K562 (cell line): ENCODE results near the gene HRCT1. TPM values are rescaled to one million over a fixed set of nuclear protein-coding genes. Genes with fewer than 3 reads are reported as not detected.

Experiments used
- ARID1B ChIP-seq: fragments of 450-650 bp; IDR thresholded peaks from 2 replicates; pipeline ENCODE4 v1.6.1; 2016; ENCODE audit warnings: antibody characterized with exemption, mild to moderate bottlenecking, inconsistent platforms
- CBFA2T2 ChIP-seq: fragments of 450-650 bp; conservative IDR thresholded peaks from 2 replicates; pipeline ENCODE4 v1.6.1; 2017; ENCODE audit warnings: mild to moderate bottlenecking
- CBX1 ChIP-seq: sonication (generic); IDR thresholded peaks from 2 replicates; pipeline ENCODE4 v1.6.1; 2016; ENCODE audit warnings: antibody characterized with exemption, low read depth, mild to moderate bottlenecking
- ETS2 ChIP-seq: IDR thresholded peaks from 2 replicates; pipeline ENCODE4 v1.6.1; 2016; ENCODE audit warnings: borderline replicate concordance, missing genetic modification characterization, mild to moderate bottlenecking, moderate library complexity, missing compliant biosample characterization; ENCODE audit not compliant: poor library complexity, severe bottlenecking
- HLTF ChIP-seq: fragments of 450-650 bp; IDR thresholded peaks from 2 replicates; pipeline ENCODE4 v1.6.1; 2016
- MEF2A ChIP-seq: IDR thresholded peaks from 2 replicates; pipeline ENCODE4 v1.6.1; 2011; ENCODE audit warnings: low read depth, mild to moderate bottlenecking, low read length, moderate library complexity; ENCODE audit not compliant: control insufficient read depth
- MTA3 ChIP-seq: fragments of 450-650 bp; formaldehyde crosslinking; IDR thresholded peaks from 2 replicates; pipeline ENCODE4 v1.6.1; 2017; ENCODE audit warnings: mild to moderate bottlenecking, borderline replicate concordance
- PHTF2 ChIP-seq: fragments of 250-450 bp; sonication (Bioruptor Pico); IDR thresholded peaks from 2 replicates; pipeline ENCODE4 v1.5.0; 2021; ENCODE audit warnings: mild to moderate bottlenecking
- POLR2A ChIP-seq: fragments of 450-650 bp; conservative IDR thresholded peaks from 2 replicates; pipeline ENCODE4 v1.6.1; 2016
- POLR2G ChIP-seq: fragments of 200-400 bp; formaldehyde crosslinking; IDR thresholded peaks from 2 replicates; pipeline ENCODE4 v1.6.1; 2017; ENCODE audit warnings: low read depth, mild to moderate bottlenecking, antibody characterized with exemption, low read length, moderate library complexity
- PTRF ChIP-seq: fragments of 450-650 bp; IDR thresholded peaks from 2 replicates; pipeline ENCODE4 v1.6.1; 2016; ENCODE audit warnings: mild to moderate bottlenecking, missing genetic modification characterization, missing compliant biosample characterization
- RBM22 ChIP-seq: fragments of 200-400 bp; formaldehyde crosslinking; IDR thresholded peaks from 2 replicates; pipeline ENCODE4 v1.6.1; 2018; ENCODE audit warnings: low read length, low read depth; ENCODE audit not compliant: poor library complexity, severe bottlenecking
- RNF2 ChIP-seq: sonication (generic); IDR thresholded peaks from 2 replicates; pipeline ENCODE4 v1.6.1; 2016
- SLC30A9 ChIP-seq: fragments of 250-450 bp; sonication (Bioruptor Pico); IDR thresholded peaks from 2 replicates; pipeline ENCODE4 v1.8.0; 2022; ENCODE audit warnings: mild to moderate bottlenecking, moderate library complexity
- SMAD3 ChIP-seq: fragments of 450-650 bp; formaldehyde crosslinking; conservative IDR thresholded peaks from 2 replicates; pipeline ENCODE4 v1.4.0; 2020; ENCODE audit warnings: mild to moderate bottlenecking
- SP1 ChIP-seq: sonication (generic); formaldehyde crosslinking; IDR thresholded peaks from 2 replicates; pipeline ENCODE4 v1.8.1; 2022; ENCODE audit warnings: mild to moderate bottlenecking, missing genetic modification reagents
- TAF15 ChIP-seq: fragments of 200-400 bp; formaldehyde crosslinking; IDR thresholded peaks from 2 replicates; pipeline ENCODE4 v1.6.1; 2017; ENCODE audit warnings: mild to moderate bottlenecking, low read depth, low read length, moderate library complexity
- TAL1 ChIP-seq: fragments of 450-650 bp; IDR thresholded peaks from 2 replicates; pipeline ENCODE4 v1.6.1; 2016; ENCODE audit warnings: mild to moderate bottlenecking
- TCF7 ChIP-seq: sonication (generic); IDR thresholded peaks from 2 replicates; pipeline ENCODE4 v1.6.1; 2016; ENCODE audit warnings: antibody characterized with exemption, borderline replicate concordance
- ZFX ChIP-seq: sonication (generic); formaldehyde crosslinking; IDR thresholded peaks from 2 replicates; pipeline ENCODE4 v1.8.0; 2022; ENCODE audit warnings: mild to moderate bottlenecking, missing genetic modification reagents, moderate library complexity
- ZNF133 ChIP-seq: fragments of 250-450 bp; sonication (Bioruptor Pico); IDR thresholded peaks from 2 replicates; pipeline ENCODE4 v1.4.0; 2020; ENCODE audit warnings: mild to moderate bottlenecking
- ZNF583 ChIP-seq: fragments of 250-450 bp; sonication (Bioruptor Pico); IDR thresholded peaks from 2 replicates; pipeline ENCODE4 v1.4.0; 2020
- ZNF766 ChIP-seq: fragments of 200-800 bp; sonication (Bioruptor generic); conservative IDR thresholded peaks from 2 replicates; pipeline ENCODE4 v1.6.1; 2016; ENCODE audit warnings: missing genetic modification characterization, missing compliant biosample characterization
- polyA plus RNA-seq, 8 experiments: library from polyadenylated mRNA; depleted of rRNA in 4 of 8; stranded (reverse) in 5 of 8; unstranded in 3 of 8; fragments of >200 nt; fragmentation: Nextera tagmentation in 2 of 8; fragmentation: Illumina TruSeq in 1 of 8; extraction: Ambion mirVana in 2 of 8; extraction: Trizol in 1 of 8; gene quantifications; 2 replicates each; pipeline versions ENCODE4 v1.2.1 to v1.2.3, GENCODE V29; 2011 to 2014; ENCODE audit warnings: inconsistent platforms in 1 of 8, missing spikeins in 1 of 8
- total RNA-seq, 7 experiments: library from RNA; depleted of rRNA in 6 of 7; stranded (reverse); fragments of >200 nt in 6 of 7; fragmentation: Illumina TruSeq in 2 of 7; extraction: Trizol in 2 of 7; gene quantifications; 2 replicates each; pipeline versions ENCODE4 v1.2.1 to v1.2.3, GENCODE V29; 2011 to 2021; ENCODE audit warnings: low replicate concordance in 1 of 7
- TF ChIP-seq, protein P1 (sequence below): fragments of 450-650 bp; IDR thresholded peaks from 2 replicates; pipeline ENCODE4 v1.6.1; 2016
- TF ChIP-seq, protein P2 (sequence below), 2 experiments: fragments of 450-650 bp; conservative IDR thresholded peaks; 2 replicates each; pipeline ENCODE4 v1.6.1; 2017; ENCODE audit warnings: mild to moderate bottlenecking in 2 of 2, moderate library complexity in 2 of 2
- TF ChIP-seq, protein P3 (sequence below): IDR thresholded peaks from 2 replicates; pipeline ENCODE4 v1.6.1; 2014; ENCODE audit warnings: antibody characterized with exemption
- TF ChIP-seq, protein P4 (sequence below): sonication (generic); formaldehyde crosslinking; IDR thresholded peaks from 2 replicates; pipeline ENCODE4 v1.8.1; 2022; ENCODE audit warnings: missing genetic modification reagents

The HRCT1 gene
- total and polyA plus RNA-seq, 9 of the 15 experiments (the other 6 are each of a cell fraction or from before 2014, with no cell fraction given): 0.40 TPM; not detected in 8

DNA sequence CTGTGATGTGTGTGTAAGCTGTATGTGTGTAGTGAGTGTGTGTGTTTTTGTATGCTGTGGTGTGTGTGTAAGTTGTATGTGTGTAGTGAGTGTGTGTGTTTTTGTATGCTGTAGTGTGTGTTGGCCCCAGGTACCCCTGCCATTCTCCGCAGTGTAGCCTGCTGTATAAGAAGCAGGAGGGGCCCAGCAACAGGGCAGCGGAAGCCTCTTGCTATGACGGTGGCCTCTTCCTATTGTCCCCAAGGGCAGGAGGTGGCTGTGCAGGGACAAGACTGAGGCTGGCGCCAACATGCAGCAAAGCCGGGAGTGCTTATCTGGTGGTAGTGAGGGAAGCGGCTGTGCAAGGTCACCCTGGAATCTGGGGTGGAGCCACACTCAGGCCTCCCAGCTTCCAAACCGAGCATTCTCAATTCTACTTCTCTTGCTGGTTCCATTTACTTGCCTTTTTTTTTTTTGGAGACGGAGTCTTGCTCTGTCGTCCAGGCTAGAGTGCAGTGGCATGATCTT lies 8.4 kb downstream of the HRCT1 start (continued):
- TF ChIP-seq RBM22: no peak
- TF ChIP-seq PHTF2 (CRISPR knock-in tag): no peak
- TF ChIP-seq SP1 (CRISPR knock-in tag): peak; percentile 33; the same call in 1 of the 2 replicates
- 0 out of 2 replicates have a peak, but pooled peaks have one; percentile 39 for TF ChIP-seq SMAD3 (CRISPR knock-in tag)
- TF ChIP-seq, protein P1, sequence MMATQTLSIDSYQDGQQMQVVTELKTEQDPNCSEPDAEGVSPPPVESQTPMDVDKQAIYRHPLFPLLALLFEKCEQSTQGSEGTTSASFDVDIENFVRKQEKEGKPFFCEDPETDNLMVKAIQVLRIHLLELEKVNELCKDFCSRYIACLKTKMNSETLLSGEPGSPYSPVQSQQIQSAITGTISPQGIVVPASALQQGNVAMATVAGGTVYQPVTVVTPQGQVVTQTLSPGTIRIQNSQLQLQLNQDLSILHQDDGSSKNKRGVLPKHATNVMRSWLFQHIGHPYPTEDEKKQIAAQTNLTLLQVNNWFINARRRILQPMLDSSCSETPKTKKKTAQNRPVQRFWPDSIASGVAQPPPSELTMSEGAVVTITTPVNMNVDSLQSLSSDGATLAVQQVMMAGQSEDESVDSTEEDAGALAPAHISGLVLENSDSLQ: no peak
- TF ChIP-seq SLC30A9: no peak
- TF ChIP-seq ZFX (CRISPR knock-in tag): peak; percentile 33
- no peak for TF ChIP-seq TAF15
- peak; percentile 38; the same call in 1 of the 2 replicates for TF ChIP-seq ZNF583 (CRISPR knock-in tag)
- no peak for TF ChIP-seq ETS2
- TF ChIP-seq ARID1B: peak; percentile 72
- no peak for TF ChIP-seq ZNF133 (CRISPR knock-in tag)
- TF ChIP-seq POLR2G: peak; percentile 56
- no peak for TF ChIP-seq PTRF
- peak; percentile 80; the same call in 1 of the 2 replicates for TF ChIP-seq ZNF766 (CRISPR knock-in tag)
- 0 out of 2 replicates have a peak, but pooled peaks have one; percentile 4 for TF ChIP-seq MEF2A
- TF ChIP-seq, protein P2, sequence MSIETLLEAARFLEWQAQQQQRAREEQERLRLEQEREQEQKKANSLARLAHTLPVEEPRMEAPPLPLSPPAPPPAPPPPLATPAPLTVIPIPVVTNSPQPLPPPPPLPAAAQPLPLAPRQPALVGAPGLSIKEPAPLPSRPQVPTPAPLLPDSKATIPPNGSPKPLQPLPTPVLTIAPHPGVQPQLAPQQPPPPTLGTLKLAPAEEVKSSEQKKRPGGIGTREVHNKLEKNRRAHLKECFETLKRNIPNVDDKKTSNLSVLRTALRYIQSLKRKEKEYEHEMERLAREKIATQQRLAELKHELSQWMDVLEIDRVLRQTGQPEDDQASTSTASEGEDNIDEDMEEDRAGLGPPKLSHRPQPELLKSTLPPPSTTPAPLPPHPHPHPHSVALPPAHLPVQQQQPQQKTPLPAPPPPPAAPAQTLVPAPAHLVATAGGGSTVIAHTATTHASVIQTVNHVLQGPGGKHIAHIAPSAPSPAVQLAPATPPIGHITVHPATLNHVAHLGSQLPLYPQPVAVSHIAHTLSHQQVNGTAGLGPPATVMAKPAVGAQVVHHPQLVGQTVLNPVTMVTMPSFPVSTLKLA (conservative IDR thresholded peaks at IDR 0.05): 0 out of 4 replicates have a peak, but pooled peaks of 1 of the 2 experiments have one; percentile 30
- no peak for TF ChIP-seq TCF7
- TF ChIP-seq CBFA2T2: 0 out of 2 replicates have a peak, but pooled peaks have one; percentile 13
- TF ChIP-seq, protein P3, sequence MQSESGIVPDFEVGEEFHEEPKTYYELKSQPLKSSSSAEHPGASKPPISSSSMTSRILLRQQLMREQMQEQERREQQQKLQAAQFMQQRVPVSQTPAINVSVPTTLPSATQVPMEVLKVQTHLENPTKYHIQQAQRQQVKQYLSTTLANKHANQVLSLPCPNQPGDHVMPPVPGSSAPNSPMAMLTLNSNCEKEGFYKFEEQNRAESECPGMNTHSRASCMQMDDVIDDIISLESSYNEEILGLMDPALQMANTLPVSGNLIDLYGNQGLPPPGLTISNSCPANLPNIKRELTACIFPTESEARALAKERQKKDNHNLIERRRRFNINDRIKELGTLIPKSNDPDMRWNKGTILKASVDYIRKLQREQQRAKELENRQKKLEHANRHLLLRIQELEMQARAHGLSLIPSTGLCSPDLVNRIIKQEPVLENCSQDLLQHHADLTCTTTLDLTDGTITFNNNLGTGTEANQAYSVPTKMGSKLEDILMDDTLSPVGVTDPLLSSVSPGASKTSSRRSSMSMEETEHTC: no peak
- TF ChIP-seq TAL1: 0 out of 2 replicates have a peak, but pooled peaks have one; percentile 24
- peak; percentile 50; the same call in 1 of the 2 replicates for TF ChIP-seq MTA3
- TF ChIP-seq, protein P4, sequence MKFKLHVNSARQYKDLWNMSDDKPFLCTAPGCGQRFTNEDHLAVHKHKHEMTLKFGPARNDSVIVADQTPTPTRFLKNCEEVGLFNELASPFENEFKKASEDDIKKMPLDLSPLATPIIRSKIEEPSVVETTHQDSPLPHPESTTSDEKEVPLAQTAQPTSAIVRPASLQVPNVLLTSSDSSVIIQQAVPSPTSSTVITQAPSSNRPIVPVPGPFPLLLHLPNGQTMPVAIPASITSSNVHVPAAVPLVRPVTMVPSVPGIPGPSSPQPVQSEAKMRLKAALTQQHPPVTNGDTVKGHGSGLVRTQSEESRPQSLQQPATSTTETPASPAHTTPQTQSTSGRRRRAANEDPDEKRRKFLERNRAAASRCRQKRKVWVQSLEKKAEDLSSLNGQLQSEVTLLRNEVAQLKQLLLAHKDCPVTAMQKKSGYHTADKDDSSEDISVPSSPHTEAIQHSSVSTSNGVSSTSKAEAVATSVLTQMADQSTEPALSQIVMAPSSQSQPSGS (CRISPR knock-in tag): no peak
- TF ChIP-seq RNF2: peak; percentile 71; the same call in 1 of the 2 replicates
- TF ChIP-seq CBX1: peak; percentile 82; the same call in 1 of the 2 replicates
- peak; percentile 49 for TF ChIP-seq POLR2A
- no peak for TF ChIP-seq HLTF
